HEK293 (cell line): ENCODE measurements around the gene SNX7.

ENCODE experiments used
- CTCF ChIA-PET: fragments of 350-600 bp; formaldehyde crosslinking; extraction: SDS; loops from one replicate; lab custom pipeline; 2021; ENCODE audit warnings: antibody characterized with exemption; lab: Yijun Ruan, JAX
- POLR2A ChIA-PET: fragments of 300-600 bp; formaldehyde crosslinking; extraction: SDS; loops from one replicate; lab custom pipeline; 2020; ENCODE audit warnings: antibody characterized with exemption, inconsistent platforms; lab: Yijun Ruan, JAX
- H3K27ac ChIP-seq: fragments of 200-500 bp; sonication (Bioruptor generic); 2 replicates; pipeline ENCODE4 v1.5.1; 2014; ENCODE audit warnings: low read depth, low read length, control low read depth, inconsistent platforms; ENCODE audit errors: extremely low read depth
- H3K36me3 ChIP-seq, 2 experiments: fragments of 200-500 bp in 1 of 2; sonication (Bioruptor generic) in 1 of 2; 1 replicate in 1 of 2; 2 replicates in 1 of 2; pipeline ENCODE4 v1.5.1; 2014 to 2017; ENCODE audit warnings: inconsistent platforms in 2 of 2, low read length in 2 of 2; ENCODE audit not compliant: control insufficient read depth in 2 of 2, insufficient read depth in 1 of 2
- H3K4me1 ChIP-seq: fragments of 200-500 bp; sonication (Bioruptor generic); 2 replicates; pipeline ENCODE4 v1.5.1; 2014; ENCODE audit warnings: mild to moderate bottlenecking, low read length, inconsistent platforms; ENCODE audit not compliant: control insufficient read depth, insufficient read depth
- H3K4me3 ChIP-seq: 2 replicates; pipeline ENCODE4 v1.5.1; 2011; ENCODE audit warnings: low read depth, mild to moderate bottlenecking, control low read depth, low read length, moderate library complexity
- H3K9me3 ChIP-seq: fragments of 200-500 bp; sonication (Bioruptor generic); 2 replicates; pipeline ENCODE4 v1.5.1; 2014; ENCODE audit warnings: low read depth, low read length, inconsistent platforms; ENCODE audit not compliant: control insufficient read depth, insufficient read depth
- GFI1B ChIP-seq: fragments of 450-650 bp; formaldehyde crosslinking; IDR thresholded peaks from 2 replicates; pipeline ENCODE4 v1.5.1; 2016; ENCODE audit warnings: missing biosample characterization, missing genetic modification characterization
- IKZF3 ChIP-seq: fragments of 450-650 bp; IDR thresholded peaks from 2 replicates; pipeline ENCODE4 v1.5.0; 2018; ENCODE audit warnings: missing biosample characterization, mild to moderate bottlenecking, missing genetic modification characterization, moderate library complexity
- SCRT1 ChIP-seq: fragments of 450-650 bp; formaldehyde crosslinking; IDR thresholded peaks from 2 replicates; pipeline ENCODE4 v1.5.1; 2016; ENCODE audit warnings: missing biosample characterization, missing genetic modification characterization, borderline replicate concordance
- YY2 ChIP-seq: fragments of 450-650 bp; formaldehyde crosslinking; IDR thresholded peaks from 2 replicates; pipeline ENCODE4 v1.5.1; 2016; ENCODE audit warnings: missing biosample characterization, missing genetic modification characterization
- ZBTB20 ChIP-seq: fragments of 450-650 bp; formaldehyde crosslinking; IDR thresholded peaks from 2 replicates; pipeline ENCODE4 v1.5.1; 2016; ENCODE audit warnings: missing biosample characterization, missing genetic modification characterization
- ZBTB21 ChIP-seq: fragments of 450-650 bp; formaldehyde crosslinking; IDR thresholded peaks from 2 replicates; pipeline ENCODE4 v1.5.1; 2017; ENCODE audit warnings: missing biosample characterization, missing genetic modification characterization
- ZNF140 ChIP-seq: fragments of 450-650 bp; formaldehyde crosslinking; IDR thresholded peaks from 2 replicates; pipeline ENCODE4 v1.5.1; 2016; ENCODE audit warnings: missing biosample characterization, missing genetic modification characterization
- ZNF155 ChIP-seq: fragments of 450-650 bp; formaldehyde crosslinking; IDR thresholded peaks from 2 replicates; pipeline ENCODE4 v1.5.1; 2016; ENCODE audit warnings: missing biosample characterization, missing genetic modification characterization
- ZNF174 ChIP-seq: fragments of 450-650 bp; formaldehyde crosslinking; IDR thresholded peaks from 2 replicates; pipeline ENCODE4 v1.5.0; 2017; ENCODE audit warnings: missing biosample characterization, mild to moderate bottlenecking, missing genetic modification characterization
- ZNF221 ChIP-seq: fragments of 450-650 bp; formaldehyde crosslinking; IDR thresholded peaks from 2 replicates; pipeline ENCODE4 v1.5.1; 2017; ENCODE audit warnings: missing biosample characterization, missing genetic modification characterization, borderline replicate concordance
- ZNF23 ChIP-seq: fragments of 450-650 bp; formaldehyde crosslinking; IDR thresholded peaks from 2 replicates; pipeline ENCODE4 v1.5.1; 2016; ENCODE audit warnings: missing biosample characterization, missing genetic modification characterization, borderline replicate concordance
- ZNF24 ChIP-seq: fragments of 450-650 bp; formaldehyde crosslinking; IDR thresholded peaks from 2 replicates; pipeline ENCODE4 v1.5.1; 2016; ENCODE audit warnings: missing biosample characterization, missing genetic modification characterization
- ZNF335 ChIP-seq: fragments of 450-650 bp; formaldehyde crosslinking; conservative IDR thresholded peaks from 2 replicates; pipeline ENCODE4 v1.5.1; 2016; ENCODE audit warnings: missing biosample characterization, missing genetic modification characterization
- ZNF394 ChIP-seq: fragments of 450-650 bp; formaldehyde crosslinking; IDR thresholded peaks from 2 replicates; pipeline ENCODE4 v1.5.1; 2016; ENCODE audit warnings: missing biosample characterization, missing genetic modification characterization, mild to moderate bottlenecking, moderate library complexity, borderline replicate concordance
- ZNF558 ChIP-seq: fragments of 450-650 bp; formaldehyde crosslinking; IDR thresholded peaks from 2 replicates; pipeline ENCODE4 v1.5.1; 2016; ENCODE audit warnings: missing biosample characterization, missing genetic modification characterization
- ZNF660 ChIP-seq: fragments of 450-650 bp; IDR thresholded peaks from 2 replicates; pipeline ENCODE4 v1.5.1; 2018; ENCODE audit warnings: missing biosample characterization, mild to moderate bottlenecking, missing genetic modification characterization
- ZNF768 ChIP-seq: fragments of 450-650 bp; formaldehyde crosslinking; IDR thresholded peaks from 2 replicates; pipeline ENCODE4 v1.5.1; 2018; ENCODE audit warnings: missing biosample characterization, mild to moderate bottlenecking, missing genetic modification characterization
- ZNF791 ChIP-seq: fragments of 450-650 bp; formaldehyde crosslinking; IDR thresholded peaks from 2 replicates; pipeline ENCODE4 v1.5.1; 2016; ENCODE audit warnings: missing biosample characterization, missing genetic modification characterization
- TF ChIP-seq, protein P1 (sequence below): fragments of 450-650 bp; formaldehyde crosslinking; IDR thresholded peaks from 2 replicates; pipeline ENCODE4 v1.5.1; 2016; ENCODE audit warnings: missing biosample characterization, missing genetic modification characterization
- TF ChIP-seq, protein P2 (sequence below): fragments of 450-650 bp; formaldehyde crosslinking; IDR thresholded peaks from 2 replicates; pipeline ENCODE4 v1.5.1; 2016; ENCODE audit warnings: missing biosample characterization, missing genetic modification characterization, low read depth

SNX7 gene

DNA sequence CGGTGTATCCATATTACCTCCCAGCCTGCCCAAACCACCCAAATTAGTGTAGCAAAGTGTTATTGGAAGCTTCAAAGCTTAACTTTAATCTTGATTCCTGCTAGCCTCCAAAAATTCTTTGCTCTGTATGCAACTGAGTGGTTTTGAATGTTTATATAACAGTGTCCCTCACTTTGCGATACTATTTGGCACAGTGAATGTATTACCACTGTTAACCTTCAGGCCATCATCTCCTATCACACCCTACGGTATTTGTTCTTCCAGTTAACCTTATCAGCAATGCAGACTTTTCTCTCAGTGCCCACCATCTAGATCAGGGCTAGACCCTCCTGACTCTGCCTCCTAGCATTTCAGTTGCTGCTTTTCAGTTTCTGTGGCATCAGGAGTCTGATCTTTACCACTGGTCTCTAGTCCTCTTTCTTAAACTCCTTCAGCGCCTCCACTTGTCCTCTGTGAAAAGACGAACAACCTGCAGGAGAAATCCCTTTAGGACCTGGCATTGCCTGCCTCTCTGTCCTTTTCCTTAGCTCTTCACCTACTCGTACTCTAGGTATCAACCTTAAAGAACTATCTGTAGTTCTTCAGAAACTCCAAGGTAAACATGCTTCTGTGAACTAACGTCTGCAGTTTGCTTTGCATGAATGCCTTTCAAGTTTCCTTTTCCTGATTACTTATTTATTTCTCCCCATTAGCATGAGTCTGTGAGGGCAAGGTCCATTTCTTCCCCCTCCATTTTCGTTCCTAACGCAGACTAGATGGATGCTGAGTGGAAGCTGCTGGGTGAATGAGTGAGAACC lies 71.7 kb downstream of the SNX7 start:
- no peaks in the 10 kb centered on the region for H3K9me3 ChIP-seq
- TF ChIP-seq IKZF3 (tag by site-specific recombination) (no peak), ZNF221 (tag by site-specific recombination) (no peak), ZBTB20 (tag by site-specific recombination) (no peak), ZNF558 (tag by site-specific recombination) (no peak), ZNF140 (no peak), GFI1B (no peak), ZNF335 (tag by site-specific recombination) (no peak), YY2 (no peak), ZNF174 (tag by site-specific recombination) (no peak), ZBTB21 (no peak), ZNF660 (tag by site-specific recombination) (no peak), ZNF768 (no peak), ZNF791 (tag by site-specific recombination) (no peak), ZNF24 (tag by site-specific recombination) (no peak)
- TF ChIP-seq, protein P1, sequence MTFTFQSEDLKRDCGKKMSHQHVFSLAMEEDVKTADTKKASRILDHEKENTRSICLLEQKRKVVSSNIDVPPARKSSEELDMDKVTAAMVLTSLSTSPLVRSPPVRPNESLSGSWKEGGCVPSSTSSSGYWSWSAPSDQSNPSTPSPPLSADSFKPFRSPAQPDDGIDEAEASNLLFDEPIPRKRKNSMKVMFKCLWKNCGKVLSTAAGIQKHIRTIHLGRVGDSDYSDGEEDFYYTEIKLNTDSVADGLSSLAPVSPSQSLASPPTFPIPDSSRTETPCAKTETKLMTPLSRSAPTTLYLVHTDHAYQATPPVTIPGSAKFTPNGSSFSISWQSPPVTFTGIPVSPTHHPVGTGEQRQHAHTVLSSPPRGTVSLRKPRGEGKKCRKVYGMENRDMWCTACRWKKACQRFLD (tag by site-specific recombination) = no peak
- H3K27ac ChIP-seq = no peak overlapping the region
- no peak overlapping the region for H3K4me3 ChIP-seq
- no peaks in the 10 kb centered on the region for H3K4me1 ChIP-seq
- no peaks in the 10 kb centered on the region for H3K36me3 ChIP-seq
- CTCF ChIA-PET = interaction anchor here (0.7 kb wide), 1 partner anchor 88 kb away, joined by 3 read pairs; no protein-coding TSS in a partner anchor
- POLR2A ChIA-PET = no interaction called here

GRCh38 chr1:98733782-98734112 lies 72.2 kb downstream of the SNX7 start:
- Histone ChIP-seq H3K4me3 (no peak overlapping the region), H3K9me3 (no peaks in the 10 kb centered on the region), H3K4me1 (no peaks in the 10 kb centered on the region), H3K27ac (no peak overlapping the region)
- CTCF ChIA-PET = interaction anchor here (0.7 to 1.0 kb wide), 2 partner anchors 16 to 88 kb away, joined by 3 read pairs; no protein-coding TSS in a partner anchor
- TF ChIP-seq SCRT1 (tag by site-specific recombination) = no peak
- TF ChIP-seq, all 188 proteins: peak for 0
- H3K36me3 ChIP-seq = no peaks in the 10 kb centered on the region
- POLR2A ChIA-PET = no interaction called here

- CTCF ChIA-PET = no interaction called here
Observed at GRCh38 chr1:98735756-98736155, 74.2 kb downstream of the SNX7 start.

More at GRCh38 chr1:98735756-98736155, 74.2 kb downstream of the SNX7 start:
- no peak overlapping the region for H3K27ac ChIP-seq
- no peaks in the 10 kb centered on the region for H3K4me1 ChIP-seq
- H3K9me3 ChIP-seq = no peaks in the 10 kb centered on the region
- no peak overlapping the region for H3K4me3 ChIP-seq
- POLR2A ChIA-PET = no interaction called here
- no peaks in the 10 kb centered on the region for H3K36me3 ChIP-seq
- TF ChIP-seq ZNF394 (tag by site-specific recombination) = no peak
- TF ChIP-seq ZNF221 (tag by site-specific recombination) = no peak
- TF ChIP-seq, protein P2, sequence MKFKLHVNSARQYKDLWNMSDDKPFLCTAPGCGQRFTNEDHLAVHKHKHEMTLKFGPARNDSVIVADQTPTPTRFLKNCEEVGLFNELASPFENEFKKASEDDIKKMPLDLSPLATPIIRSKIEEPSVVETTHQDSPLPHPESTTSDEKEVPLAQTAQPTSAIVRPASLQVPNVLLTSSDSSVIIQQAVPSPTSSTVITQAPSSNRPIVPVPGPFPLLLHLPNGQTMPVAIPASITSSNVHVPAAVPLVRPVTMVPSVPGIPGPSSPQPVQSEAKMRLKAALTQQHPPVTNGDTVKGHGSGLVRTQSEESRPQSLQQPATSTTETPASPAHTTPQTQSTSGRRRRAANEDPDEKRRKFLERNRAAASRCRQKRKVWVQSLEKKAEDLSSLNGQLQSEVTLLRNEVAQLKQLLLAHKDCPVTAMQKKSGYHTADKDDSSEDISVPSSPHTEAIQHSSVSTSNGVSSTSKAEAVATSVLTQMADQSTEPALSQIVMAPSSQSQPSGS (tag by site-specific recombination) = no peak
- TF ChIP-seq ZNF23 (tag by site-specific recombination) = no peak
- TF ChIP-seq ZNF155 (tag by site-specific recombination) = no peak
